NCI-H1694 treated with DMSO at 0.1 percent for 48 hours (cell line): ENCODE data around the gene STK39.

Experiments used
- DNase-seq: peaks from one replicate; lab custom pipeline; 2025; lab: John Stamatoyannopoulos, UW

STK39 gene

DNA sequence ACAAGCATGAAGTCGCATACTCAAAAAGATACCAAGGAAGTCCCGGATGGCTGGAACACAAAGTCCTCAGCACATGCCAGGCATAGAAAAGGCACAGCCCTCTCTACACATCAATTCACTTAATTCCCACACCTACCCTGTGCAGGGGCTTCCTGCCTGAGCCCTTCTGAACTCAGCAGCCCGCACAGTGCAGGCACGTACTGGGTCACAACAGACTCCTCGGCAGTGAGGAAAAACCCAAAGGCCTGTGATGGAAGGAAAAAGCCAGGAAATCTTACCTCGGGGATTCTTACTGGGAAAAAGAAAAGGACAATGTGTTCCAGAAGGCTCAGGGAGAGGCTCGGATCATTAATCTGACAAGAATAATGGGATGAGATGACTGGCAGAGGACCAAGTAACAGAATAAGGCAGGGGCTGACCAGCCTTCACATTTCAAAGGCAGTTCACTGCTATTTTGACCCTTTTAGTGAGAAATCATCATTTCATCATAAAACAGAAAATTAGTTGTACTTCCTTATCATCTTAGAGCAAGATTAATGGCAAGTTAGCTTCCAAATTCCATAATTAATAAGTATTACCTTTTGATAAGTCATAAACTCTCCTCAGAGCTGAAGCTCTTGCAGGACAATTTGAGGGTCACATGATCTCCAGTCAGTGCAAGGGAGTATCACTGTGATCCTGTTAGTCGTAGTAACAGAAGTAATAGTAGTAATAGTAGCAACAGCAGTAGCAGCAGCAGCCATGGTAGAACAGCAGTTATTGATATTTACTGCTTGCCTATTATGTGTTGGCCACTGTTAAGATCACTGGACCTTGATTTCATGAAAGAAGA is 87.4 kb downstream of the STK39 start:
- DNase-seq: no peak

- DNase-seq: no peak
Observed at GRCh38 chr2:168158586-168158985, 88.8 kb downstream of the STK39 start.

DNA sequence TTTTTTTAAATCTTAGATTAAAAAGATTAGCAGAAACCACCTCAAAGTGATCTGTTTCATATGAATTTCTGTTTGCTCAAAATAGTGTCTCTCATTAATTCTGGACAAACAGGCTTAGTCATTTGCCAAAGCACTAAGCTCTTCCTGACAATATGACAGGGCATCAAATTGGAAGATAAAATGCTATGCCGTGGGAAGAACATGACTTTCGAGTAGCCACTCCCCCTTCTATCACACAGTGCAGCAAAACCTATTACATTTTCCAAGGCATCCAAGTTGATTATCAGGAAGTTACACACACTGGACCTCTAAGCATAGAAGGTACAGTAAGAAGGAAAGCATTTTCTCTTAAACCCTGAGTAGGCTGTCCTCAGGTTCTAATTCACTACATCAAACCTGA is 89.5 kb downstream of the STK39 start:
- DNase-seq: no peak

DNA sequence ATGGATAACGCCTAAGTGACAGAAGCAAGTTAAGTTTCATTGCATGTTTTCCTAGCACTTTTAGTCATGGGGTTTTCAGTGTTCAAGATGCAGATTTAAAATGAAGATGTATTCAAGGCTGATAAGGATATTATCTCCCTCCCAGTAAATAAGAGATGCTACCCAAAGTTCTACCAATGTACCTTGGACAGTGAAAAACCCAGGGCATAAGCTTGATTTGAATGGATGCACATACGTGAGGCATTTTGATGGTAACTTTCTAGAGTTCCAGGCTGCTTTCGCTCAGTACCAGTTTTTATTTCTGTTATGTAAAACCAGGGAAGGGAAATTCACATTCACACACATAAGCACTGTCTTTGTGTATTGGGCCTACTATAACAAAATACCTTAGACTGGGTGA is 90.3 kb downstream of the STK39 start:
- no peak for DNase-seq

DNA sequence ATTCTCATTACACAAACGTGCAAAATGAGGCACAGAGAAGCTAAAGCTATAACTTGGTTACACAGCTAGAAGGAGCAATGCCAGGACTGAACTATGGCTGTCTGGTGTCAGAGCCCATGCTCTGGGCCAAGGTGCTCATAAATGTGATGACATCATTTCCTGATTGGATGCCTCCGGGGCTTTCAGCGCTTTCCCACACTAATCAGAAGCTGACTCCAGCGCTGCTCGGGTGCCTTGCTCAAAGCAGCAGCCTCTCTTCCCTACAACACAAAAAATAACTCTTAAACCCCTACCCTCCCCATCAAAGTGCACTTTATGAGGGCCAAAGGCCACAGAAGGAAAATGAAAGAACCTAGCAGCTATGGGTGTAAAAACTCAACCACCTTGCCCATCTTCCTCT is 90.7 kb downstream of the STK39 start:
- DNase-seq: no peak

DNA sequence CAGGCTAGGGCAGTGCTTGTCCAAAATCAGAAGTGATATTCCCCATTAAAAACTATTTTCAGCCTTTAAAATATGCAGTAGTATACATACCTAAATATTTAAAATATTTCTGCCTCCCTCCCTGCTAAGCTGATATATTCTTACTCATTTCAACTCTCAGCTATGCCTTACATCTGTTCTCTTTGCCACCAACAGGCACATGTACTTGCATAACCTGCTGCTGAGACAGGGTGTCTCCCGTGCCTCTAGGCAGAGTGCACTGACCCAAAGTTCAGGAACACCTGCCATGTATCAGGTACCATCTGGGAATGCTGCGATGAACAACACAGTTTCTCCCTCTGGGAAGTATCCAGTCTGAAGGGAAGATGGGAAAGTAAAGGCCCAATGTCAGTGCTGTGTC is 91.7 kb downstream of the STK39 start:
- no peak for DNase-seq

DNA sequence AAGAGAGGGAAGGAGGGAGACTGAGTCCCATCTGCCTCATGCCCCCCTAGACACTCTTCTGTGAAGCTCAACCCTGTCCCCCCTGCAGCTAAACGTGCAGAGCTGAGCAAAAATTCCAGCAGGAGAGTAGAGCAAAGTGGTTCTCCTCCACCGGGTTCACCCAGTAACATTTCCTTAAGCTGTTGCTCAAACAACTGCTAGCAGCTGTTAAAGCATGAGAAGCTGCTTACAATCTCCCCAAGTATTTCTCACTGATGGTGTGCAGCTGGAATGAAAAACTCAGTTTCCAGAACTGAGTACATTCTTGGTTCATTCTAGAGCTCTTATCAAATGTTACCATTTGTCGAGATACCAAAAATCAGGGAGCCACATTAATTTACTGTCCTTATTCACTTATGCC is 92.3 kb downstream of the STK39 start:
- no peak for DNase-seq

DNA sequence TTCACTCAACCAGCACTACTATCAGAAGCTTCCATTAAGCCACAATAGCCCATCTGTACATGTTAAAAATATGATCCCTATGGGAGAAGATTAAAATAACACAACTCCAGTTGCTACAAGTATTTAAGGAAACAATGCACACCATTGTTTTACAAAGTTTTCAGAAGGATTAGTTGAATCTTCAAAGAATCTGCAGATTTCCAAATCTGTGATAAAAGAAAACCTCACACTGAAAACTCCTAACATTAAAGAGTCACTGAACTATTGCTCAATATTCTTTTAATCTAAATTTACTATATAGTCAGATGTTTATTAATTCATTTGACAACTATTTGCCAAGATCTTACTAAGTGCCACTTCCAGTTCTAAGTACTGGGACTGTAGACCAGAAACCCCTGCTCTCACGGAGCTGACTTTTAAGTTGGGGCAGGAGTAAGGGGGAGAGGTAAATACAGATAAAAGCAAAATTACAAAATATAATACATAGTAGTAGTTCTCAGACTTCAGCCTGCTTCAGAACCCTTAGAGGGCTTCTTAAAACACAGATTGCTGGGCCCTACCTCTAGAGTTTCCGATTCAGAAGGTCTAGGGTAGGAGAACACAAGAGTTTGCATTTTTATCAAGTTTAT is 94.4 kb downstream of the STK39 start:
- no peak for DNase-seq

DNA sequence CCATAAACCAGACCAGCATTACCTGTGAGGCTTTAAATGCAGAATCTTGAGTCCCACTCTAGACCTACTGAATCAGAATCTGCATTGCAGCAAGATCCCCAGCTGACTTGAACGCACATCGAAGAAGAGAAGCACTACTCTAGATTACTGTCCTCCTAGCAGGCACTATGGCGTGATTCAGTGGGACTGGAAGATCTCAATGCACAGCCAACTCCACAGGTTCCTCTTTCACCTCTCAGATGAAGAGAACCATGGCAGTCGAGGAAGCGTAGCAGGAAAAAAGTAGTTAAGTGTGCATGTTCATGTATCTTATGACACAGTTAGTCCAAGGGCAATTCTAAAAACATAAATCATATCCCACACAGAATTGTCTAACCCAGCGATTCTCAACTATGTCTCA is 97.4 kb downstream of the STK39 start:
- DNase-seq: no peak

DNA sequence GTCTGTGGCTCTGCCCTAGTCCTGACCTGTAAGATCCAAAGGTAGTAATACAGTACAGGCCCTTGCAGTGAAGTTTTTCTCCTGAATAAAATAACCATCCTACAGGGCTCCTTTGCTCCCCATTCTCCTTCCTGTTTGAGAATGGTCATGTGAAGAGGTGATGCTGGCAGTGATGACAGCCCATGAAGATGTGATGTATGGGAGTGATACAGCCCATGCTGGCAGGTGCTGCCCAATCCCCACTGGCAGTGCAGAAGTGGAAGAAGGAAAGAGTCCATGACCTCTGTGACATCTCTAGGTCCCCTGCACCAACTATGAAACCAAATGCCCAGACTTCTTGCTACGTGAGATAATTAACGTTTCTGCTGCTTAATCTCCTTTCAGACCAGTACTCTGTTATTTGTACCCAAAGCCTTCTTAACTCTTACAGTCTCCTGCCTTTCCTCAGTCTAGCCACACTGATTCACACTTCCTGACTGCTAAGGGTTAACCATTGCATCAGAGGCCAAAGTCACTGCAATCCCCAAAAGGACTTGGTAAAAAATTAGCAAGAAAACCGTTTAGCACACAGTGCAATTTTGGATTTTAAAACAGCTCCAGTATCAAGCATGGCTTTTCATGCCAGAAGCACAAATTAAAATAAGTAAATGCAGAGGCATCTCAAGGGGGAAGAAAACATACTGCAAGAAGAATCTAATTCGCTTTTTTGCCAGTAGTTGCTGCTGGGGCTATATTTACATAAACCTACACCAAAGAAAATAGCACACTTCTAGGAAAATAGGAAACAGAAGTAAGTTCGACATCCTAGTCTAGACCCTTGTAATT is 98.0 kb downstream of the STK39 start:
- DNase-seq: no peak

DNA sequence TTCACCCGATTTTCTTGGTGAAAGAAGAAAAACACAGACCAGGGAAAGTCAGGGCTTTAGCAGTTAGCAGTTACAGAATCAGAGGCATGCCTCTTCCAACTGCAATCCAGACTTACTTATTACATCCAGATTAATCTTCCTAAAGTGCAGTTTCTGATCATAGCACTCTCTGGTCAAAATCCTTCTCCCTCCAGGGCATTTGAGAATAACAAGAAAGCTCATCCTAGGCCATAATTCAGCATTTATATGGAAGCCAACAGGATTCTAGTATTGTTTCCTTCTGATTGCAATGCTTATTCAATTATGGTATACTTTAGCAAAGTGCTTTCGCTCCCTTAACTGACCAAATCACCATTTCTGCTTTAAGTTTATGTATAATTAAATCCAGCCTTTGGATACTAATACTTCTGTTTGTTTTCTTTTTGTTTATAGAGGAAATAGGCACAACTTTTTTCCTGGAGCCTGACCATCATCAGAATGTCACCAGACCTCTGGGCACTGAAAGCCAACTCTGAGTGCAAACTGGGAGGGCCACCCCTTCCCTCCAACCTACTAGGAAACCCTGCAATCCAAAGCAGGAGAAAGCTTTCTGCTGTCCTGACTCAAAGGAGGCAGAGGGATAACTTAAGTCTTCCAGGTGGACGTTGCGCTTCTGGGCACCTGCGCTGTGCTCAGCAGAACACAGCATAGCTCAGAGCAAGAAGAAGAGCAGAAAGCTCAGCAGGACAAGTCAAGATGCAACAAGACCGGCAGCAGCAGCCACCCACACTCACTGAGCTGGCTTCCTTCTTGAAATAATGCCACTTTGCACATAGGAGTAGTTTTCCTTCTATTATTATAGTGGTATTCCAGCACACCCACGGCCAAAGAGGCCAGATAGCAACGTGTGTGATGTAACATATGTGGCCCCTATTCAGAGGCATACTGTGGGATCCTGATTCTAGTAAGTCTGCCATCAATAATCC is 99.3 kb downstream of the STK39 start:
- no peak for DNase-seq

DNA sequence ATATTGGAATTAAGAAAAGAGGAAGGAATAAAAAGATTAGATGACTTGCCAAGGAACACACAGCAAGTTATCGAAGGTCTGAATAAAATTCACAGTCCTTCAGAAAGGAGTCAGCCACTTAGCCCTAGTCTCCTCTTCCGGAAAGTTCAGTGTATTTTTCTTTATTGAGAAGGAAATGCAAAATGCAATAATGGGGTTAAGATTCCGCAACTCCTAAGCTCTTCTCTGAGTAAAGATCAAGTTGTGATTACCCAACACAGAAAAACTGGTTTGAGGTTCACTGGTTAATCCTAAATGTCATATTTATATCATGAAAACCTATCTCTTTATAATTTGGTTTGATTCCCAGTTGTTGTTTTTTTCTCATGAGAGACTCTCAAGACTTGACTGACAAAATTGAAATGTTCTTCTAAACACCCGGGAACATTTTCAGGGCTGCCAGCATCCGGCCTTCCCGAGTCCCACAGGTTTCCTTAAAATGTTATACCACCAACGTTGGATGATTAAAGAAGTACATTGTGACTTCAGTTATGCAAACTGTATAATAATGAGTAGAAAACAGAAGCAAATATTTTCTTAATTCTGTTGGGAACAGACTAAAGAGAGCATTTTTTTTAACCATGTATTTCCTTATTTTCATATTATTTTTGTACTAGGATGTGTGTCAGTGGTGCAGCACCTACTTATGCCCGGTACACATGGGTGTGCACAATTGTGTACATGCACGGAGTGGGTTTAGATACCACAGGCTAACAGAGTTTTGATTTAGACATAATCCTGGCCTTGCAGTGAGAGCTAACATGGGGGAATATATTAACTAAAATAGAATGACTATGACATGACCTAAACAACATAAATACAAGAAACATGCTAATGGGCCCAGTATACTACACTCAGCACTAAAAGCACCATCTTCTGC is 100.2 kb downstream of the STK39 start:
- DNase-seq: no peak

- no peak for DNase-seq
Observed at GRCh38 chr2:168145426-168146310, 101.7 kb downstream of the STK39 start.

- DNase-seq: no peak
Observed at GRCh38 chr2:168145011-168145410, 102.4 kb downstream of the STK39 start.

- DNase-seq: no peak
Observed at GRCh38 chr2:168143813-168144212, 103.6 kb downstream of the STK39 start.

DNA sequence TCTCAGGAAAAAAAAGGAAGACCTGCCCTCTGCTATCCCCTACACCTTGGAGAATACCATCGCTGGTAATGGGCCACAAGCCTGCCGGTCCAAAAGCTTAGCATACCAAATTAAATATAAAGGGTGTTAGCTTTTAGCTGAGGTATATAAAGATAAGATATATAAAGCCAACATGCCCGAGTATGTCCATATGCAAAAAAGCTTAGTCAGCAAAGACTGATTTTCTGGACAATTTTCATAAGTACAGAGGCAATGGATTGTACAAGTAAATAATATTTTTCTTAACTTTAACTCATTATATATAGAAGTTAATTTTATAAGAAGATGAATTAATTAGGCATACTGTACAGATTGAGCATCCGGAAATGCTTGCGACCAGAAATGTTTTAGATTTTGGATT is 106.5 kb downstream of the STK39 start:
- DNase-seq: no peak

DNA sequence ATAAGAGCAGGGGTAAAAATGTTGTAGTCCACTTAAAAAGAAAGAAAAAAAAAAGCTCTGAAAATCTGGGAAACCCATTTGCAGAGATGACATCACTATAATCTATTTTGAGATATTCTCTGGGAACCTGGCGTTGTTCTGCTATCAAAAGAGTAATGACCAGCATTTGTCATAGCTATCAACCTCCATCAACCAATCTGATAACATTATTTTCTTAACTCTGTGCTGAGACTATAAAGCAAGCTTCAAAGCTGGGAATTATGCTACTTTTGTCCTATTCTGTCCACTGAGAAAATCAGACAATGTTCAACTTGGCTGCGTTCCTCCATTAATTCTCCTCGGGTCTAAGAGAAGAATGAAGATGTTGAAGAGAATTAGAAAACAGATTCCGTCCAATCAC is 107.5 kb downstream of the STK39 start:
- DNase-seq: no peak

- no peak for DNase-seq
Observed at GRCh38 chr2:168138901-168139300, 108.5 kb downstream of the STK39 start.

- DNase-seq: no peak
Observed at GRCh38 chr2:168138374-168138773, 109.0 kb downstream of the STK39 start.
